T-helper 9 cell (primary cell): ENCODE results near the gene C2orf81.
"Not testable (repeated sequence)": the region's sequence is repeated elsewhere in the genome, so short reads cannot be mapped to it uniquely, and the experiment has no call there.

Experiments
- DNase-seq: peaks from one replicate; pipeline ENCODE4 v3.0.0-alpha.2; 2020

The C2orf81 gene

DNA sequence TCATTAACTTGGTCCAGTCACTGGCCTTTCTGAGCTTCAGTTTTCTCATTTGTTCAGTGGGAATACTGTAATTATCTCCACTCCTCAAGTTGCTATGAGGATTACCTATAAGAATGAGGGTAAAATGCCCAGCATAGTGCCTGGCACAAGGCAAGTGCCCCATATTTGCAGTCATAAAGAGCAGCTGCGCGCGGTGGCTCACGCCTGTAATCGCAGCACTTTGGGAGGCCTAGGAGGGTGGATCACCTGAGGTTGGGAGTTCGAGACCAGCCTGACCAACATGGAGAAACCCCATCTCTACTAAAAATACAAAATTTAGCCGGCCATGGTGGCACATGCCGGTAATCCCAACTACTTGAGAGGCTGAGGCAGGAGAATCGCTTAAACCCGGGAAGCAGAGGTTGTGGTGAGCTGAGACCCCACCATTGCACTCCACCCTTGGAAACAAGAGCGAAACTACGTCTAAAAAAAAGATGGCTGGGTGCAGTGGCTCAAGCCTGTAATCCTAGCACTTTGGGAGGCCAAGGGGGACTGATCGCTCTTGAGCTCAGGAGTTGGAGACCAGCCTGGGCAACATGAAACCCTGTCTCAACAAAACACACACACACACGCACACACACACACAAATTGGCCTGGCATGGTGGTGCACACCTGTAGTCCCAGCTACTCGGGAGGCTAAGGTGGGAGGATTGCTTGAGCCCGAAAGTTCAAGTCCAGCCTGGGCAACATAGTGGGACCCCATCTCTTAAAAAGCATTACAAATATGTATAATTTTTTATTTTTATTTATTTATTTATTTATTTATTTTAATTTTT lies 21.3 kb upstream of the C2orf81 start:
- not testable (repeated sequence) for DNase-seq

DNA sequence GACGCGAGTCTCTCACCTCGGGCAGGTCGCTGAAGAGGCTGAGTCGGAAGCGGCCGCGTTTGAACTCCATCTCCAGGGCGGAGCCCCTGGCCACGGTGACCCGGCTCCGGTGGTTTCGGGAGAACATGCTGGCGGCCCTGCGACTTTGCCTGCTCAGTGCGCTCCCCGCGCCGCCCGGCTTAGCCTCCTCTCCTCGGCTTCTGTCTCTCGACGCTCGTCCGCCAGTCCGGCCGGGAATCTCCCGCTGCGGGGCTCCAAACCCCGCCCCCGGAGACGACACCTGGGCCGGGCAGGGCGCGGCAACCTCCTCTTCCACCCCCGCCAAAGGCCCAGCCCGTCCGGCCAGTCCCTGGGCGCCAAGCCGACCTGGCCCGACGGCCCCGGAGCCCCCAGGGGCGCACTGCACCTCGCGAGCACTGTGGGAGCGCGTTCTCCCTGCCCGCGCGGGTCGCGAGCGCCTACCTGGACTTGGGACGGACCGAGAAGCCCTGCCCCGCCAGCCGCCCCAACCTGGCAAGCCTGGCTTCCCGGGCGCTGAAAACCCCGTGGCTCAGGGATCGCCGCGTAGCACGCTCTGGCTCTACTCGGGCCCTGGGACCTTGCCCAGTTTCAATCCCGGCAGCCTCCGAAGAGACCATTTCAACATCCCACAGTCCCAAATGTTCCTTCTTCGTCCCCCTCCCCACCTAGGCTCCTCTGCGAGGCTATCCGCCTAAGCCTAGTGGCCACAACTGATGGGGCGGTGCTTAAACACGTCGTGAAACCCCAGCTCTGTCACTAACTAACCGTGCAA lies 20.5 kb upstream of the C2orf81 start, which contains the start of gene RTKN:
Gene RTKN, minus strand, starts transcription at position 248 of the 793 bp plus-strand sequence. Its CDS starts 121 bp downstream, at position 127.
- peak; percentile 16 for DNase-seq

DNA sequence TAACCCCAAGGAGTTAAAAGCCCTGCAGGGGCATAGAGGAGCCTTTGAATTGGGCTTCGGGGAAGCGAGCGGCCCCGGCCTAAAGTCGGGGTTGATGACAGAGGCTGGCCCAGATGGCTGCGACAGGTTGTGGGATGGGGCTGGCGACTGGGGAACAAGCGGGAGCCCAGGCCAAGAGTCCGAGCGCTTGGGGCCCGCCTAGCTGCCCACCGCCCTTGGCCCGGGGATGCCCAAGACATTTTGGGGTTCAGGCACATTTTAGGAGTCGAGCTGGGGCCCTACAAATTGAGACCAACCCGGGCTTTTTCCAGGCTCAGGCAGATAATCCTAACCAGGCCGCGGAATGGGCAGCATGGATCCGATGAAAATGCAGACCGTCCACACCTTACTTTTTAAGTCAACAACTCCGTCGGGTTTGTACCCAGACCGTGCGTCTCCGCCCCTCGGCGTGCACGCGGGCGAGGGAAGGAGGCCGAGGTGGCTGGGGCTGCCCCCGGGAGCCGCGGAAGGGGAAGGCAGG lies 19.8 kb upstream of the C2orf81 start:
- DNase-seq: no peak

DNA sequence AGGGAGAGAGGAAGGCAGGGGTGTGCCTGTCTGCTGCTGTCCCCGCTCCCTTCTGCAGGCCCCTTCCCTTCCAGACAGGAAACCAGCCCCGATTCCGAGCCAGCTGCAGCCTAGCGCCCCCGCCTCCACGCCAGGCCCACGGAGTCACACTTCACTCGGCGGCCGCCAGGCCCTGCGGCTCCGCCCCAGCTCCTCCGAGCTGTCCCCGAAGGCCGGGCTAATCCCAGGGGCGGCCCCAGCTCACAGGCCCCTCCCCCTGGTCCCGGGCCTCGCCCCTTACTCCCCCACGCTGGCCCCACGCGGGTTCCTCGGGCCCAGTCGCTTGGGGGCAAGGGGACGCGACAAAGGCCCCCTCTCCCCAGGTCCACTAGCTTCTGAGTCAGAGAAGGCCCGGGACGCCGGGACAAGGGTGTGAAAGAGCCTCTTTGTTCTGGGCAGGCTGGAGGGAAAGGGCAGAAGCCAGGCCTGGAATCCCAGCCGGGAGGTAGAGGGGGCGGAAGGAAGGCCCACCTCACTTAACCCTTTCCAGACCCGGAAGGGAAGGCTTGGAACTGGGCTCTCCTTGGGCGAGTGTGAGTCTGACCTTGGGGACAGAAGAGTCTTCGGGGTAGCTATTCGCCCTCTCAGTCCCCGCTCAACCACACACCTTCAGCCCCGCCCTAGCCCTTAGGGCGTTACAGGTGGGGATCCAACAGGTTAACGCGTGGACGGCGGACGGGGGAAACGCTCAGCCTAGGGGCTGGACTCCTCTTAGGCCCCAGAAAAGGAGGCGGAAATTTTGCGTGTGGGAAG lies 19.2 kb upstream of the C2orf81 start:
- DNase-seq: no peak

DNA sequence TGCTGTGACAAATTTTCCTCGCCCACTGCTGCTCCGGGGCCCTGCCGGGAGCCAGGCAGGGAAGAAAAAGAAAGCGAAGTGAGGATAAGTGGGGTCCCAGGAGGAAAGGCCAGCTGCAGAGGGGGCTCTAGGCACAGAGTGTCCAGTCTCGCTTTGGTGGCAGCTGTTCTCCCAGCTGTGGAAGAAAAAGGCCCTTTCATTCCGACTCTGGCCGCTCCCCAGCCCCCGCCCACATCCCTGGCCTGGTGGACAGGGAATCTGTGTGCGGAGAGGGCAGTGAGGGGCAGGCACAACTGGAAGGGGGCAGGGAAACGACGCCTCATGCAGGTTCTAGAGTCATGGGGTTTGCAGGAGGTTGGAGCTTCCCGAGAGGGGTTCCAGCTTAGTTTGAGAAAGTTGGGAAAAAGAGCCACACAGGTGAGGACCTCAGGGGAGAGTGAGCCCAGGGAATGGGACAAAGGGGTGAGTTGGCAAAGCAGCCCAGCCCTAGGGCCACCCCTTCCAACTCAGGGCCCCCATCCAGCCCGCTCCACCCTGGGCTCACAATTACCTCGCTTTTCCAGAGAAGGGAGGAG lies 18.5 kb upstream of the C2orf81 start:
- DNase-seq: no peak

DNA sequence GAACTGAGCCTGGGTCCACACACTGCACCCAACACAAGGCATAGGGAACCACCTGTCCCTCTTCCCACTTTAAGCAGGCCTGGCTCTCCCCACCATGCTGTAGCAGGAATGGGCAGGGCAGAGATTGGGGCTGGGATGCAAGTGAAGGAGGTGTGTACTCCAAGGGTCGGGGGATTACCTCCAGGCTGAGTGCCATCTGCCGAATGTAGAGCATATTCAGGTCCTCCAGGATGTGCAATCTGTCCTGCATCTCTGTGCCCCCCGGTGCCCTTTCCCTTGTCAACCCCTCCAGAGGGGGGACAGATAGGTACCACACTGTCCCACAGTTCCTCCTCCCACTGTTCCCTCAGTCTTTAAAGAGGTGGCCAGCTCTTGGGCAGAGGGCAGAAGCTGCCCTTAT lies 18.0 kb upstream of the C2orf81 start:
- DNase-seq: no peak

DNA sequence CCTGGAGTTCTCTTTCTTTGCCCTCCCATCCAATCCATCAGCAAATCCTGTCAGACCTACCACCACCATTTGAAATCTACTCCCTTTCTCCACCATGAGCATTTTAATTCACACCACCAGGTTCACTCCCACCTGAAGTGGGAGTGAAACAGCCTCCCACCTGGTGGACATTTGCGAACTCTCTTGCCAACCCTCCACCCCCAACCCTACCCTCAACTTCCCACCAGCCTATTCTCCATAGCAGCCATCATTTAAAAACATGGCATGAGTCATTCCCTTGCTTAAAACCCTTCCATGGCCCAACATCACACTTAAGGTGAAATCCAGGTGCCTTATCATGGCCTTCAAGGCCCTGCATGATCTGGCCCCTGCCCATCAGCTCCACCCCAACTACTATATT lies 16.8 kb upstream of the C2orf81 start:
- DNase-seq: no peak

DNA sequence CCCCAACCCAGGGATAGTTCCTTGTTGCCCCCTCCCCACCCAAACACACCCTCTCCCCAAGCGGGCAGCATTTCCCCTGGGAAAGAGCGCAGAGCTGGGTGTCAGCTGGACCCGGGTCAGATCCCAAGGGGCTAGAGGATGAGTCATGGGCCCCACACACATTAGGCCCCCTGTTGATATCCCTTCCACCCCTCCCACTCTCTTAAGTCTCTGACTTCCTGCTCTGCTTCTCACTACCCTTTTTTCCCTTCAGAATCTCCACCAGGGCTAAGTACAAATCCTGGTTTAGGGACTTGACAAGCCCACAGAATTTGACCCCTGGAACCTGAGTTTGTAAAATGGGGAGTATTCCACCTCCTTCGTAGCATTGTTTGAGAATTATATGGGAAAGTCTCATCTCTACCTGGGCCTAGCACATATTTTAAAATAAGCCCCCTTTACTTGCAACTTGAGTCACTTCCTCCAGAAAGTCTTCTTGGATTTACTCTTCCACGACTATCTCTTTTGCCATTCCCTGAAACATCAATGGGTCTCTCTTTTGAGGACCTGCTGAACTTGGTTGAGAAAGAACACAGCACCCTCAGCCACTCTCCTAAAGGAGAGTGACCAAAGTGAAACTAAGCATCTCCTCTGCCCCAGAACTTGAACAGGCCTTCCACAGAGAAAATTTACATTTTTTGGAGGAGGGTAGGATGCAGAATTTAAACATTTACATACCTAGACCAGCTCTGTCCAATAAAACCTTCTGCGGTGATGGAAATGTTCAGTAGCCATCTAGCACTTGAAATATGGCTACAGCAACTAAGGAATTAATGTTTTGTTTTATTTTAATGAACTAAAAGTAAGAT lies 15.7 kb upstream of the C2orf81 start:
- DNase-seq: no peak

DNA sequence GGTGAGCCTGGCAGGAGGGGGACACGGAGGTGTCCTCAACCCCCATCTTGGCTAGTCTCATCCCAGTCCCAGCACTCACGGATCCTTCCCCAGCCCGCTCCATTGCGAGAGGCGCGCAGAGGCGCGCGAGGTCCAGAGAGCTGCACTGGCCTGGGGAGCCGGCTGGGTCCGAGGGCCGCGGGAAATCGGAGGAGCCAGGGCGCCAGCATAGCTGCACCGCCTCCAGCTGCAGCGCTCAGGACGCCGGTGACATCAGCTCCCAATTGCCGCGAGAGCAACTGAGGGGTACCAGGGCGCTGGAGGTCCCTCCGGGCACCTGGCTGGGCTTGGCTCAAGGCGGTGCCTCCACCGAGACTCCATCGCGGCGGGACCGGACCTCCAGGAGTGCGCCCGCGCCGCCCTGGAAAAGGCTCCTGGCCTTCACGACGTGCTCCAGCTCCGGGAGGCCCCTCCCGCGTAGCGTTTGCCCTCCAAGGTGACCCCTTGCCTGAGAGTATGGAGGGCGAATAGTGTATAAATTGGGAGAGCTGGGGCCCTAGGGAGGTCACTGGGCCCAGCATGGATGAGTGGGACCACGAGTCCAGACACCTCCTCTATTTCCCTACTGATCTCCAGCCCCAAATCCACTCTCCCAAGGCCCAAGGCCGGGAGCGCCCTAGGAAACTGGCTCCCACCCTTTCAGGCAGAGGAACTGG lies 14.8 kb upstream of the C2orf81 start:
- DNase-seq: no peak

DNA sequence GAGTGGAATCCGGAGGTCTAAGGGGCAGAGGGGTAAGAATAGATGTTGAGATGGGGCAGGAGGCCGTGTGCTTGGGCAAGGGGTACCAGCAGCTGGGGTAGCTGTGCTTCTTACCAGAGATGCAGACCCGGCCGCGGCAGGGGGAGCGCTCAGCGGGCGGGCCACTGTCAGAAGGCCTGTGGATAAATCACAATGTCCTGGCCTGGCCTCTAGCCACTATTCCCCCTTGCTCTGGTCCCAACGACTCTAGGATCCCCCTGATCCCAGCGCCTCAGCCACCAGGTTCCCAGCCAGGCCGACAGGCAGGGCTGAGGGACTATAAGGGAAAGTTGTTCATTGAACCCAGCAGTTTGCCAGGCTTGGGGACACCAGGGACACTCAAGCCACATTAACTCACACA lies 9.1 kb upstream of the C2orf81 start:
- DNase-seq: no peak

DNA sequence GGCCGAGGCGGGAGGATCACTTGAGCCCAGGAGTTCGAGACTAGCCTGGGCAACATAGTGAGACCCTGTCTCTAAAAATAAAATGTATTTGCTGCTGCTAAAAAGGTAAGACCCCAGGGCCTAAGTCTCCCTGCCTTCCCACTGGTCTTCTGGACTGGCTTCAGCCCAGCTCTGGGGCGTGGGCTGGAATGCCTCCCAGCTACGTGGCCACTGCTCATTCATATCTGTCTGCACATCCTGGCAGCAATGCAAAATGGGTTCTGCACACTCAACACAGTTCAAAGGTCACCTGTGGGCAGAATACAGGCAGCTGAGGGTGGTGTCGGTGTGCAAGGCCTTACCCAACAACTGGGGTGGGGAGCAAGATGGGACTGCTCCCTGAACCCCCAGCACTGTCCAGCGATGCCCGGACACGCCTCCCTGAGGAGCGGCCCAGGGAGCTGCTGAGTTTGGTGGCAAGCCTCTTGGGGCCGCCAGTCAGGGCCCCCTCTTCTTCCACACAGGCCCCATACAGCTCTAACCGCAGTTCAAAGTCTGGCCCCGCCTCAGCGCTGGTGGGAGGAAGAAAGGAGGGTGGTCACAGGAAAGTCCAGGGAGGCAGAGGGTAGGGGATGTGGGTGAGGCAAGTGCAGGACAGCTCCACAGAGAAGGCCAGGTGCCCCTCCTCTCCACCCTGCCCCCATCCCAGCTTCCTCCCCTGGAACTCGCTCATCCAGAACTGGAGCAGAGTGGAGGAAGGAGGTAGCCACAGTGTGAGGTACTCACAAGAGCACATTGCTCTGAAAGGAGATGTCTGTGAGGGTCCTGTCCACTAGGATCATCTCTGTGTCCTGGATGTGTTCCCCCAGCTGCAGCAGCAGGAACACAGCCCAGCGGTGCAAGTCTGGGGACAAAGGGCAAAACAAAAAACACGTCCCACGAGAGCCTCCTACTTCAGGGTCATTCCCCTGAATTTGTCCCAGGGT lies 8.3 kb upstream of the C2orf81 start:
- DNase-seq: no peak

DNA sequence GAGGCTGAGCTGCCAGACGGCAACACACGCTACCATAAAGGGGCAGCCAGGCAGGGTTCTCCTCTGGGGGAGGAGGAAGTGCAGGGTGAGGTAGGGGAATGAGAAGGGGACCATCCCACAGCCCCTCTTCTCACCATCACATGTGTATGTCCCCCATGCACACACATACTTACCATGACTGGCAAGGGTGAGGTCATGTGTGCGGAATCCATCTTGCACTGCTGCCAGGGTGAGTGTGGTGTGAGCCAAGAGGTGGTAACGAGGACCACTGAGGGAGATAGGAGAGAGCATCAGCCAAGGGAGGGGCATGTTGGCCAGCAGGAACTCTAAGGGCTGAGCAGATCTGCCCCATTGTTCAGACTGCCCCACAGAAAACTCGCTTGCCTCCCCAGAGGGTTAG lies 7.3 kb upstream of the C2orf81 start:
- no peak for DNase-seq

DNA sequence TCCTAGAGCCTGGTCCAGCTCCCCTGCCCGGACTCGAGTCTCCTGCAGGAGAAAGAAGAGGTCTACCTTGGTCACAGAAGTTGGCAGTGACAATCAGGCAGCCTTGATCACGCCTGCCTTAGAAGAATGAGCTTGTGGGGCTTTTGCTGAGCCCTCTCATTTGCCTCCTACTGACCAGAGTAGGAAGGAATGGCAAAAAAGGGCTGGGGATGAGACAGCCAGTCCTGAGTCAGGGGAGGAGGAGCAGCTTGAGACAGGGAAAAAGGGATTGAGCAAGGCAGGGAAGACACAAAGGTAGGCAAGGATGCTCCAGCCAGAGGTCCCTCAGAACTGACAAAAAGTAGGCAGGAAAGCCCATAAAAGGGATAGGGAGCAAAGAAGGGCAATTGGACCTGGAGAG lies 6.1 kb upstream of the C2orf81 start:
- no peak for DNase-seq

DNA sequence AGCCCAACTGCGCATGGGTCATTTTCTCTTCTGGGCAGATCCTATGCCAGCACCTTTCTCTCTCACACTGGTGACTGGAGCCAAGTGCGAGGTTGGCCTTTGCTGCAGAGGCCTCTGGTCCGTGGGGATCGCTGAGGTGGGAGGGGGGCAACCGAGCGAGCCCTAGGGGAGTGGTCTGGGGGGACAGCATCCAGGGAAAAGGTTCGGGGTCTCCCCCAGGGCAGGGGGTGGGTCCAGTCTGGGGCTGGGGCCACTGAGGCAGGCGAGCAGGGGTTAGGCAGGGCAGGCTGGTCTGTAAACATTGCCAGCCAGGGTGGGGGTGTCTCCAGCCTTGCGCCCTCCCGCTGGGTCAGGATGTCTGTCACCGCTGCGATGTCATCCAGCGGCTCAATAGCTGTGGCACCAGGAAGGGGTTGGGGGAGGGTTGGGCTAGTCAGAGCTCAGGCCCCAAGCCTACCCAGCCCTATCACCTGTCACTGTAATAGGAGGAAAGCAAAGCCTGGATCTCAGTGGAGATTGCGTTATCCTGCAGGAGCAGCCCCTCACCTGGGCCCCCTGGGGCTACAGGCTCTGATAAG lies 4.9 kb upstream of the C2orf81 start:
- DNase-seq: no peak

DNA sequence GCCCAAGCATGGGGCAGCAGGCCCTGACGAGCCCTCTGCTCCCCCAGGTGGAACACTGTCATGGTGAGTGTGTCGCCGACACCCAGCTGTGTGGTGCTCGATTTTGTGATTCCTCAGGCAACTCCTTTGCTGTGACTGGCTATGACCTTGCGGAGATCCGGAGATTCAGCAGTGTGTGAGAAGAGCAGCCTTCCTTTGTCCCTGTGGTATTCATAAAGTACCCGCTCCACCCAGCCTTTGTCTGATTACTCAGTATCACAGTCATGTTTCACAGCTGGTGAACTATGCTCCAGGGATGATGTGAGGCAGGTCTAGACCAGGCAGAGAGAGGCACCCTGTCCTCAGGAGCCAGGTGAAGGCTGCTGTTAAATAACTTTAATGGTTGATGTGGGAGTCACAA lies 4.1 kb upstream of the C2orf81 start:
- no peak for DNase-seq

DNA sequence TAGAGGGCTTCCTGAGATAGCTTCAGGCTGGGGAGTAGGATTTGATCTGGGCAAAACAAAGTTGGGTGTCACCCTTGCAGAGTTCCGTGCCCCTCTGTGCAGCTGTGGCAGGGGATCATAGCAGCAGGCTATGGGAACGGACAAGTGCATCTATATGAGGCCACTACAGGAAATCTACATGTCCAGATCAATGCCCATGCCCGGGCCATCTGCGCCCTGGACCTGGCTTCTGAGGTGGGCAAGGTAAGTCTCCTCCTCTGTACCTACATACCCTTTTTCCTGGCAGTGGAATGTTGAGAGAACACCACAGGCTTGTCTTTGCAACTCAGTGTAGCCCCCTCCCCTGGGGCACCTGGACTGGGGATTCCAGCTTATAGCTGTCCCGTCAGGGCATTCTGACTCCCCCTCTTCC lies 3.6 kb upstream of the C2orf81 start:
- no peak for DNase-seq

DNA sequence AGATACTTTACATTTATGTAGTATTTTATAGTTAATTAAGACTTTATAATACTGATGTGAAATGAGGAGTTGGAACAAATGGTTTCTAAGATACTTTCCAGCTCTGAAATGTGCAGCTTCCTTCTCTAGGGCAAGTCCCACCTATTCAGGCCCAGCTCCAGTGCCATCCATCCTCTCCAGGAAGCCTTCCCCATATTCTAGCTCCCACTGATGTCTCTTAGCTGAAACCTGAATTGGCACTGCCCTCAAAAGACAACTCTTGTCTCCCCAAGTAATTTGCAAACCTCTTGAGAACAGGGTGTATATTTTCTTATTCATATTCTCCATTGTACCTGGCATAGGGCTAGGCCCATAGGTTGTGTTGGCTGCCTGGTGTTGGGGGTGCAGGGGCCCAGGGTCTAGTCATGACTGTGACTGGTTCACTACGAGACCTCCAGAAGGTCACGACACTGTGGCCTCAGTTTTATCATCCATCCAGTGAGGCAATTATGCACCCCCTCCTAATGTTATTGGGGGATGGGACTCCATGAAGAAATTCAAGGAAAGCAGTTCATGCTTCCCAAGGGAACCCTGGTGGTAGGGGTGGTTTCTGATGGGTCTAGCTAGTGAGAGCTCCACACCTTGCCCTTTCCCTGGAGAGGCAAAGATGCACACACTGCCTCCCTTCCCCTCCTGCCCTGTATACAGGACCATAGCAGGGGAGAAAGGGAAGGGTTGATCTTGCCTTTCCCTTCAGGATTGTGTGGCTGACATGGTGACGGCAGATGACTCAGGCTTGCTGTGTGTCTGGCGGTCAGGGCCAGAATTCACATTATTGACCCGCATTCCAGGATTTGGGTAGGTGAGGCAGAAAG lies 2.9 kb upstream of the C2orf81 start:
- no peak for DNase-seq
